IMR-90 (cell line): ENCODE results near the gene SGK2.

Experiments
- CHD1 ChIP-seq: IDR thresholded peaks from 2 replicates; pipeline ENCODE4 v1.6.1; 2012; ENCODE audit warnings: low read depth, low read length, improper control_type of control experiment
- MAZ ChIP-seq: IDR thresholded peaks from 2 replicates; pipeline ENCODE4 v1.6.1; 2012; ENCODE audit warnings: low read depth, mild to moderate bottlenecking, low read length, improper control_type of control experiment, moderate library complexity, borderline replicate concordance

DNA sequence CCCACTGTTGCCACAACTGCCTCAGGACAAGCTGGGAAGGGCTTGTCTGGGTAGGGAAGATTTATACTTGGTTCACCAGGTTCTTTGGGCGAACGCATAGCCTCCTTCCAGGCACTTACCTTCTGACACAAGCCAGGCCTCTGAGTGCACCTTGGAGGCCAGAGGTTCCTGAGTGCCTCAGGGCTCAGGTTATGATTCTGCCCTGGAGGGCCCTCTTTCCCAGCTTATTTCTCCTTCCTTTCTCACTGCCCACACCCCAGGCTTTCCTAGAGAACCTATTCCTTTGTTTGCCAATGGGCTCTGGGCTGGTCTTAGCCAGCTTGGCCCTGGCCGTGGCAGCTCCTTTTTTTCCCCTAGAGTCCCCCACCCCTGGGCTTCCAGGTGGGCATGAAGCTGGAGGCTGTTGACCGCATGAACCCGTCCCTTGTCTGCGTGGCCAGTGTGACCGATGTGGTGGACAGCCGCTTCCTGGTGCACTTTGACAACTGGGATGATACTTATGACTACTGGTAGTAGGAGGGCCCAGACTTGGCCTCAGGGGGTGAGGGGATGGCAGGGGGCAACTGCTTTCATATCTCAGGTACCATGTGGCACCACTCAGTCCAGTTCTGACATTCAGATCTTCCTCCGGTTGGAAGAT, 26.3 kb upstream of the SGK2 start:
- TF ChIP-seq CHD1 (no peak), MAZ (no peak)
